Suprapubic skin (tissue), 4 donors: ENCODE data around the gene MRPS10. TPM values are rescaled to one million over a fixed set of nuclear protein-coding genes. Genes with fewer than 3 reads are reported as not detected.

Source experiments
- DNase-seq, 2 donors: peaks; one replicate each; pipeline ENCODE4 v3.0.0-alpha.2; 2019; ENCODE audit warnings: low spot score in 2 of 2
- H3K27ac ChIP-seq: fragments of 200-600 bp; sonication (generic); one replicate; pipeline ENCODE4 v1.5.1; 2019
- H3K27me3 ChIP-seq: fragments of 200-600 bp; sonication (generic); one replicate; pipeline ENCODE4 v1.5.1; 2019
- H3K36me3 ChIP-seq: fragments of 200-600 bp; sonication (generic); one replicate; pipeline ENCODE4 v1.5.1; 2019
- H3K4me1 ChIP-seq: fragments of 200-600 bp; sonication (generic); one replicate; pipeline ENCODE4 v1.5.1; 2019
- H3K4me3 ChIP-seq: fragments of 200-600 bp; sonication (generic); one replicate; pipeline ENCODE4 v1.5.1; 2019; ENCODE audit warnings: mild to moderate bottlenecking
- H3K9me3 ChIP-seq: fragments of 200-600 bp; sonication (generic); one replicate; pipeline ENCODE4 v1.5.1; 2019
- EP300 ChIP-seq: sonication (generic); formaldehyde crosslinking; IDR thresholded peaks from one replicate; pipeline ENCODE4 v1.6.1; 2017; ENCODE audit warnings: antibody characterized with exemption
- POLR2A ChIP-seq, 2 donors: fragments of 450-650 bp; IDR thresholded peaks; one replicate each; pipeline ENCODE4 v1.6.1; 2017; ENCODE audit warnings: antibody characterized with exemption in 2 of 2, mild to moderate bottlenecking in 2 of 2, moderate library complexity in 2 of 2
- POLR2AphosphoS5 ChIP-seq, 3 donors: sonication (generic); formaldehyde crosslinking; IDR thresholded peaks; one replicate each; pipeline ENCODE4 v1.6.1; 2017; ENCODE audit warnings: antibody characterized with exemption in 3 of 3
- WGBS: methylation state at CpG from one replicate; pipeline ENCODE4 v1.1.5; 2018; 5-methylcytosine and 5-hydroxymethylcytosine counted together
- total RNA-seq, 4 donors: library from RNA; depleted of rRNA; stranded (reverse); fragments of >200 nt; gene quantifications; one replicate each; pipeline ENCODE4 v1.1.0, GENCODE V29; 2016
- TF ChIP-seq, protein P1 (sequence below), 2 donors: fragments of 200-600 bp in 1 of 2; fragments of 450-650 bp in 1 of 2; sonication (generic) in 1 of 2; IDR thresholded peaks; one replicate each; pipeline ENCODE4 v1.5.1; 2016 to 2019; ENCODE audit warnings: antibody characterized with exemption in 2 of 2, mild to moderate bottlenecking in 1 of 2, moderate library complexity in 1 of 2

MRPS10 gene
- total RNA-seq, 4 donors from 2014 or later, result 17.7 to 20.8 (median 20.3) TPM

DNA sequence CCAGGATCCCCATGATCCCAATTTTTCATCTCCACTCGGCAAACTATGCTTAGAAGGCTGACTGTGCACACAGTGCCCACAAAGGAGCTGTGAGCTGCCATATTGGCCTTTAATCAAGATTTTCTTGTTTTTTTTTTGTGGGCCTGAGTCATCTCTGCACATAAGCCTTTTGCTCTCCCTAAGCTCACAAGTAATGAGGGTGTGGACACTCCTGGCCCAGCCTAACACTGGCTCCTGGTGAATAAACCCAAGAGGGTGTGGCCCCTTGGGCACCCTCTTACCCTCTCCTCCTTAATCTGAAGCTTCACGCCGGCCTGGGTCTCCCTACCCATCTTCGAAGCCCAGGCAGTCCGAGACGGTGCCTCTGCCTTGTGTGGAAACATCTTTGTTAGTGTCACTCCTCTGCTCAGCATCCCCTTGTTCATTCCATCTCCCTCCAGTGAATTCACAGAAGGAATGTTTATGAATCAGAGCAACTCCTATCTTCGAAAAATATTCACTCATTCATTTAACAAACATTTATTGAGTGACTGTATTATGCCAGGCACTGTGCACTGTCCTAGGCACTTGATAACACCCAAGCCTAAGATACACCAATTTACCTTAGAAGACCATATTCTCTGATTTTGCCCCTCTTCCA, 22.2 kb upstream of the MRPS10 start:
- DNase-seq, result no peak
- Histone ChIP-seq H3K27me3 (no peaks in the 10 kb centered on the region), H3K27ac (peak overlapping the region; percentile 55), H3K36me3 (peaks cover 43% of the 10 kb centered on the region), H3K9me3 (no peaks in the 10 kb centered on the region), H3K4me1 (peaks cover 16% of the 10 kb centered on the region), H3K4me3 (no peak overlapping the region)
- WGBS, result 52% methylated on average over 7 of the region's 7 CpGs
- TF ChIP-seq POLR2A (IDR thresholded peaks at IDR 0.05) (no peak), POLR2AphosphoS5 (IDR thresholded peaks at IDR 0.05) (no peak), EP300 (no peak)
- TF ChIP-seq, protein P1, sequence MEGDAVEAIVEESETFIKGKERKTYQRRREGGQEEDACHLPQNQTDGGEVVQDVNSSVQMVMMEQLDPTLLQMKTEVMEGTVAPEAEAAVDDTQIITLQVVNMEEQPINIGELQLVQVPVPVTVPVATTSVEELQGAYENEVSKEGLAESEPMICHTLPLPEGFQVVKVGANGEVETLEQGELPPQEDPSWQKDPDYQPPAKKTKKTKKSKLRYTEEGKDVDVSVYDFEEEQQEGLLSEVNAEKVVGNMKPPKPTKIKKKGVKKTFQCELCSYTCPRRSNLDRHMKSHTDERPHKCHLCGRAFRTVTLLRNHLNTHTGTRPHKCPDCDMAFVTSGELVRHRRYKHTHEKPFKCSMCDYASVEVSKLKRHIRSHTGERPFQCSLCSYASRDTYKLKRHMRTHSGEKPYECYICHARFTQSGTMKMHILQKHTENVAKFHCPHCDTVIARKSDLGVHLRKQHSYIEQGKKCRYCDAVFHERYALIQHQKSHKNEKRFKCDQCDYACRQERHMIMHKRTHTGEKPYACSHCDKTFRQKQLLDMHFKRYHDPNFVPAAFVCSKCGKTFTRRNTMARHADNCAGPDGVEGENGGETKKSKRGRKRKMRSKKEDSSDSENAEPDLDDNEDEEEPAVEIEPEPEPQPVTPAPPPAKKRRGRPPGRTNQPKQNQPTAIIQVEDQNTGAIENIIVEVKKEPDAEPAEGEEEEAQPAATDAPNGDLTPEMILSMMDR (IDR thresholded peaks at IDR 0.05), result no peak

GRCh38 chr6:42239333-42239732, 21.7 kb upstream of the MRPS10 start:
- no peak for TF ChIP-seq POLR2AphosphoS5 (IDR thresholded peaks at IDR 0.05)
- no peaks in the 10 kb centered on the region for H3K9me3 ChIP-seq
- no peak for DNase-seq
- peak overlapping the region; percentile 55 for H3K27ac ChIP-seq
- no peaks in the 10 kb centered on the region for H3K27me3 ChIP-seq
- WGBS, result 64% methylated on average over 5 of the region's 5 CpGs
- H3K36me3 ChIP-seq, result peaks cover 41% of the 10 kb centered on the region
- H3K4me3 ChIP-seq, result no peak overlapping the region
- peaks cover 16% of the 10 kb centered on the region for H3K4me1 ChIP-seq

DNA sequence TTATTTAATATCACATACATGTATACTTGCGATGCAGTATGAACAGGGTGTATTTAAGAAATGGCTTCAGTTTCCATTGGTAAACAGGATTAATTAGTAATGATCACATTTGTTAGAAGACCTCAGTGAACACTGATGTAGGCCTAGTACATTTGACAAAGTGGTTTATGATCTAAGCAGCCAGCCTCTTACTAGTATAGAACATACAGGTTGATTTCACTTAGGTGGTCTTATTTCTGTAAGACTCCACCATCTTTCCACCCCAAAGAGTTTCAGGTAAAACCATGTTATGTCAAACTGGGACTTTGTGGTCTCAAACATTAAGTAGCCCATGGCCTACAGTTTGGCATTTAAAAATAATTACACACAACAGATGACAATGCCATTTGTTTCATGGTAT, 20.2 kb upstream of the MRPS10 start:
- Histone ChIP-seq H3K27ac (no peak overlapping the region), H3K27me3 (no peaks in the 10 kb centered on the region), H3K36me3 (peaks cover 37% of the 10 kb centered on the region), H3K4me3 (no peak overlapping the region), H3K4me1 (peaks cover 16% of the 10 kb centered on the region), H3K9me3 (no peaks in the 10 kb centered on the region)
- 83% methylated on average over 1 of the region's 1 CpG for WGBS
- TF ChIP-seq POLR2A (IDR thresholded peaks at IDR 0.05) (no peak), POLR2AphosphoS5 (IDR thresholded peaks at IDR 0.05) (no peak), EP300 (no peak)
- TF ChIP-seq, protein P1 (IDR thresholded peaks at IDR 0.05), result no peak
- DNase-seq, result no peak

DNA sequence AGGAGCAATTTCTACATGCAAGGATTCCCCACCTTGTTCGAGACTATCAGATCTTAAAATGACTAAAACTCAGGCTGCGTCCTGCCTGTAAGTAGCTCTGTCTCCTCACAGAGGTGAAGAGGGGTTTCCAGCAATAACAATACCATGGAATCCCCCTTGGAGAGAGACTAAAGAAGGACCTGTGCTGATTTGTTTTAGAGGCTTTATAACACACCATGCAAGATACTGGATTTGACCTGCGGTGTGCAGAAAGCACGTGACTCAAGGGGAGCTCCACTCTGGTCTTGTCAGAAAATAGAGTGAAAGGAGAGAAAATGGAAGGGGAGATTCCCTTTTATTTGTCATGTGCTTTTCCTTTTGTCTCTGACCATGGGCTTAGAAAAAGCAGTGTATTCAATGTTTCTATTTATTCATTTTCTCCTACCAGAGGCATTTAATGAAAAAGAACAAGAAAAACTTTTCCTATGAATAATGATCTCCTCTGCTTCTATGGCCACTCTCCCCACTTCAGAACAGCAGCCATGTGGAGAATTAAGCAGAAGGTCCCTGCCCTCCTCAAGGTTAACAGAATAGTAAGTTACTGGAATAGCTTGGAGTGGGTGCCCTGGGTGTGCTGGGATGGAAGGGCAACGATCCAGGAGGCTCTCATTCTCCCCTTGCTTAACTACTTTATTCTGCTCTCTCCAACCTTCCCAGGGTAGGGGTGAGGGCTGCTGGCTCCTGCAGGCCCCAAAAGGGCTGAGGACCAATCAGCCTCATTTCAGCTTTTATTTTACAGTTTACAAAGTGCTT, 19.2 kb upstream of the MRPS10 start:
- Histone ChIP-seq H3K27ac (no peak overlapping the region), H3K4me3 (no peak overlapping the region), H3K27me3 (no peaks in the 10 kb centered on the region), H3K36me3 (peaks cover 36% of the 10 kb centered on the region), H3K9me3 (no peaks in the 10 kb centered on the region), H3K4me1 (peaks cover 16% of the 10 kb centered on the region)
- TF ChIP-seq POLR2AphosphoS5 (IDR thresholded peaks at IDR 0.05), result no peak
- no peak for TF ChIP-seq EP300
- TF ChIP-seq, protein P1 (IDR thresholded peaks at IDR 0.05), result no peak
- no peak for DNase-seq
- WGBS, result 90% methylated on average over 3 of the region's 5 CpGs

GRCh38 chr6:42236030-42236429, 18.4 kb upstream of the MRPS10 start:
- 78% methylated on average over 9 of the region's 9 CpGs for WGBS
- no peak overlapping the region for H3K27ac ChIP-seq
- no peaks in the 10 kb centered on the region for H3K27me3 ChIP-seq
- TF ChIP-seq, protein P1 (IDR thresholded peaks at IDR 0.05), result no peak
- TF ChIP-seq EP300, result no peak
- no peaks in the 10 kb centered on the region for H3K9me3 ChIP-seq
- H3K4me1 ChIP-seq, result peaks cover 16% of the 10 kb centered on the region
- no peak for DNase-seq
- H3K4me3 ChIP-seq, result no peak overlapping the region
- H3K36me3 ChIP-seq, result peaks cover 37% of the 10 kb centered on the region
